Common myeloid progenitor, CD34-positive (primary cell): ENCODE measurements around the gene TOR1AIP2.

Experiments
- CTCF ChIA-PET: fragments of 350-600 bp; sonication (Branson Sonifier 250); formaldehyde crosslinking; loops from one replicate; lab custom pipeline; 2021; ENCODE audit warnings: antibody characterized with exemption; lab: Charles Lee
- POLR2A ChIA-PET: fragments of 350-600 bp; sonication (Branson Sonifier 250); formaldehyde crosslinking; loops from one replicate; lab custom pipeline; 2021; ENCODE audit warnings: antibody characterized with exemption; lab: Charles Lee
- DNase-seq, 3 donors: peaks; one replicate each; pipeline versions ENCODE4 v3.0.0 to v3.0.0-alpha.2; 2013
- H3K27ac ChIP-seq, 2 experiments: 1 replicate in 1 of 2; 2 replicates in 1 of 2; pipeline ENCODE4 v1.7.0; 2013; ENCODE audit warnings: inconsistent platforms in 2 of 2, low read length in 2 of 2, mild to moderate bottlenecking in 2 of 2, low read depth in 1 of 2, moderate library complexity in 1 of 2; ENCODE audit not compliant: severe bottlenecking in 2 of 2, insufficient read depth in 1 of 2, poor library complexity in 1 of 2
- H3K27me3 ChIP-seq, 5 experiments: replicated peaks in 2 of 5; 1 replicate in 3 of 5; 2 replicates in 2 of 5; pipeline versions ENCODE4 v1.6.1 to v1.7.0; 2013; ENCODE audit warnings: low read length in 4 of 5, mild to moderate bottlenecking in 2 of 5, moderate library complexity in 2 of 5, inconsistent platforms in 1 of 5; ENCODE audit not compliant: insufficient read depth in 5 of 5, control insufficient read depth in 4 of 5
- H3K36me3 ChIP-seq, 4 experiments: 1 replicate in 2 of 4; 2 replicates in 2 of 4; pipeline versions ENCODE4 v1.6.1 to v1.7.0; 2013; ENCODE audit warnings: low read length in 3 of 4, control low read depth in 1 of 4, mild to moderate bottlenecking in 1 of 4; ENCODE audit not compliant: control insufficient read depth in 4 of 4, insufficient read depth in 4 of 4
- H3K4me1 ChIP-seq, 4 experiments: 1 replicate in 3 of 4; 2 replicates in 1 of 4; pipeline versions ENCODE4 v1.6.1 to v1.7.1; 2013; ENCODE audit warnings: low read length in 3 of 4, mild to moderate bottlenecking in 3 of 4, control low read depth in 1 of 4, inconsistent platforms in 1 of 4, moderate library complexity in 1 of 4; ENCODE audit not compliant: control insufficient read depth in 4 of 4, insufficient read depth in 4 of 4; ENCODE audit errors: control extremely low read depth in 1 of 4
- H3K4me3 ChIP-seq, 7 experiments: 1 replicate in 4 of 7; 2 replicates in 3 of 7; pipeline versions ENCODE4 v1.5.1 to v1.7.0; 2013; ENCODE audit warnings: mild to moderate bottlenecking in 7 of 7, low read length in 6 of 7, moderate library complexity in 6 of 7, inconsistent platforms in 2 of 7, low read depth in 2 of 7, control low read depth in 1 of 7; ENCODE audit not compliant: insufficient read depth in 4 of 7, control insufficient read depth in 1 of 7; ENCODE audit errors: extremely low read depth in 1 of 7
- H3K9me3 ChIP-seq, 5 experiments: 1 replicate in 4 of 5; 2 replicates in 1 of 5; pipeline versions ENCODE4 v1.6.1 to v1.7.1; 2013; ENCODE audit warnings: low read length in 4 of 5, mild to moderate bottlenecking in 2 of 5, inconsistent platforms in 1 of 5, low read depth in 1 of 5, moderate library complexity in 1 of 5; ENCODE audit not compliant: control insufficient read depth in 4 of 5, insufficient read depth in 2 of 5; ENCODE audit errors: control extremely low read depth in 1 of 5
- WGBS: methylation state at CpG from one replicate; pipeline ENCODE4 v1.1.5; 2013; ENCODE audit not compliant: insufficient coverage; 5-methylcytosine and 5-hydroxymethylcytosine counted together

TOR1AIP2 gene

GRCh38 chr1:179921981-179922872 lies 44.6 kb upstream of the TOR1AIP2 start:
- no peak for DNase-seq
- peaks cover 0 to 6% (median 0%) of the 10 kb centered on the region in 4 experiments for H3K4me1 ChIP-seq
- no peaks in the 10 kb centered on the region for H3K9me3 ChIP-seq
- ChIA-PET POLR2A (interaction anchor here (0.6 kb wide), 1 partner anchor 154 kb away, joined by 5 read pairs; no protein-coding TSS in a partner anchor), CTCF (interaction anchor here (0.7 to 1.5 kb wide), 5 partner anchors 9 to 28 kb away, joined by 3 to 5 read pairs (median 3); no protein-coding TSS in a partner anchor)
- no peak overlapping the region for H3K27ac ChIP-seq
- no peak overlapping the region for H3K4me3 ChIP-seq
- H3K36me3 ChIP-seq = peaks cover 7 to 33% (median 23%) of the 10 kb centered on the region in 4 experiments
- no peaks in the 10 kb centered on the region for H3K27me3 ChIP-seq
- WGBS = 98% methylated on average over 4 of the region's 8 CpGs

- CTCF ChIA-PET = interaction anchor here (1.5 kb wide), 1 partner anchor 10 kb away, joined by 5 read pairs; no protein-coding TSS in a partner anchor
- WGBS = 100% methylated on average over 1 of the region's 1 CpG
- peaks cover 7 to 35% (median 24%) of the 10 kb centered on the region in 4 experiments for H3K36me3 ChIP-seq
Measured at GRCh38 chr1:179921472-179921871, 43.9 kb upstream of the TOR1AIP2 start.

GRCh38 chr1:179917601-179918429 lies 40.2 kb upstream of the TOR1AIP2 start:
- ChIA-PET CTCF (interaction anchor here (1.4 kb wide), 1 partner anchor 11 kb away, joined by 3 read pairs; no protein-coding TSS in a partner anchor), POLR2A (no interaction called here)
- Histone ChIP-seq H3K4me1 (peaks cover 0 to under 1% (median 0%) of the 10 kb centered on the region in 4 experiments), H3K9me3 (no peaks in the 10 kb centered on the region), H3K36me3 (peaks cover 16 to 63% (median 37%) of the 10 kb centered on the region in 4 experiments), H3K4me3 (no peak overlapping the region), H3K27me3 (no peaks in the 10 kb centered on the region), H3K27ac (no peak overlapping the region)
- DNase-seq = no peak
- 87% methylated on average over 10 of the region's 10 CpGs for WGBS

More at GRCh38 chr1:179921472-179921871, 43.9 kb upstream of the TOR1AIP2 start:
- Histone ChIP-seq H3K4me1 (peaks cover 0 to 6% (median 0%) of the 10 kb centered on the region in 4 experiments), H3K27ac (no peak overlapping the region), H3K9me3 (no peaks in the 10 kb centered on the region), H3K4me3 (no peak overlapping the region), H3K27me3 (no peaks in the 10 kb centered on the region)
- POLR2A ChIA-PET = no interaction called here
- no peak for DNase-seq

- Histone ChIP-seq H3K4me1 (no peaks in the 10 kb centered on the region), H3K27ac (no peak overlapping the region), H3K36me3 (peaks cover 18 to 58% (median 29%) of the 10 kb centered on the region in 4 experiments), H3K9me3 (no peaks in the 10 kb centered on the region), H3K27me3 (no peaks in the 10 kb centered on the region), H3K4me3 (no peak overlapping the region)
- CTCF ChIA-PET = interaction anchor here (1.3 to 1.7 kb wide), 2 partner anchors 10 to 48 kb away, joined by 3 to 5 read pairs; no protein-coding TSS in a partner anchor
- POLR2A ChIA-PET = no interaction called here
- DNase-seq = no peak
- 100% methylated on average over 2 of the region's 3 CpGs for WGBS
Measured at GRCh38 chr1:179911812-179912211, 34.2 kb upstream of the TOR1AIP2 start.

GRCh38 chr1:179910934-179911333 lies 33.3 kb upstream of the TOR1AIP2 start:
- no peak overlapping the region for H3K4me3 ChIP-seq
- H3K4me1 ChIP-seq = no peaks in the 10 kb centered on the region
- DNase-seq = peak in 2 of 3 donors; percentile 23 to 54
- no CpG with 5 or more reads among the region's 1 CpG for WGBS
- peaks cover 18 to 55% (median 26%) of the 10 kb centered on the region in 4 experiments for H3K36me3 ChIP-seq
- CTCF ChIA-PET = interaction anchor here (0.7 to 1.7 kb wide), 4 partner anchors 9 to 47 kb away, joined by 3 to 5 read pairs (median 4); no protein-coding TSS in a partner anchor
- no peaks in the 10 kb centered on the region for H3K9me3 ChIP-seq
- peak overlapping the region in 1 of 2 experiments; percentile 30 for H3K27ac ChIP-seq
- POLR2A ChIA-PET = no interaction called here
- no peaks in the 10 kb centered on the region for H3K27me3 ChIP-seq

GRCh38 chr1:179889589-179889988 lies 12.0 kb upstream of the TOR1AIP2 start:
- CTCF ChIA-PET = no interaction called here
- peak in 1 of 3 donors; percentile 4 for DNase-seq
- WGBS = no CpG with 5 or more reads among the region's 4 CpGs
- Histone ChIP-seq H3K27ac (peak overlapping the region in 1 of 2 experiments; percentile 25), H3K4me1 (peaks cover 9 to 22% (median 13%) of the 10 kb centered on the region in 4 experiments), H3K27me3 (no peaks in the 10 kb centered on the region), H3K9me3 (no peaks in the 10 kb centered on the region), H3K36me3 (peaks cover 14 to 53% (median 33%) of the 10 kb centered on the region in 4 experiments), H3K4me3 (no peak overlapping the region)
- POLR2A ChIA-PET = no interaction called here
